Esophagus muscularis mucosa (tissue), 4 donors: Measurements from ENCODE around the gene TNFAIP2. TPM values are rescaled to one million over a fixed set of nuclear protein-coding genes. Genes with fewer than 3 reads are reported as not detected.

ENCODE experiments used
- DNase-seq: peaks from one replicate; pipeline ENCODE4 v3.0.0-alpha.2; 2017; ENCODE audit errors: extremely low spot score
- H3K27ac ChIP-seq, 4 donors: fragments of 200-600 bp; sonication (generic); replicated peaks in 1 of 4; 1 replicate in 3 of 4; 2 replicates in 1 of 4; pipeline ENCODE4 v1.5.1; 2016 to 2019; ENCODE audit warnings: mild to moderate bottlenecking in 1 of 4
- H3K27me3 ChIP-seq, 4 donors: fragments of 200-600 bp; sonication (generic); one replicate each; pipeline versions ENCODE4 v1.5.1 to v1.6.0; 2016 to 2019
- H3K36me3 ChIP-seq, 4 donors: fragments of 200-600 bp; sonication (generic); one replicate each; pipeline ENCODE4 v1.5.1; 2016 to 2019
- H3K4me1 ChIP-seq, 4 donors: fragments of 200-600 bp; sonication (generic); one replicate each; pipeline ENCODE4 v1.5.1; 2016 to 2019
- H3K4me3 ChIP-seq, 4 donors: fragments of 200-600 bp; sonication (generic); 1 replicate in 2 of 4; 2 replicates in 2 of 4; pipeline ENCODE4 v1.5.1; 2016 to 2019; ENCODE audit warnings: mild to moderate bottlenecking in 4 of 4, moderate library complexity in 1 of 4
- H3K9me3 ChIP-seq, 4 donors: fragments of 200-600 bp; sonication (generic); 1 replicate in 3 of 4; 2 replicates in 1 of 4; pipeline ENCODE4 v1.5.1; 2016 to 2019
- CTCF ChIP-seq, 3 experiments: fragments of 200-600 bp in 2 of 3; fragments of 450-650 bp in 1 of 3; sonication (generic) in 2 of 3; IDR thresholded peaks; one replicate each; pipeline ENCODE4 v1.5.1; 2017 to 2019; ENCODE audit warnings: antibody characterized with exemption in 3 of 3, mild to moderate bottlenecking in 2 of 3, moderate library complexity in 1 of 3
- EP300 ChIP-seq: sonication (generic); formaldehyde crosslinking; IDR thresholded peaks from one replicate; pipeline ENCODE4 v1.6.1; 2017; ENCODE audit warnings: antibody characterized with exemption
- POLR2A ChIP-seq: fragments of 450-650 bp; IDR thresholded peaks from one replicate; pipeline ENCODE4 v1.6.1; 2017; ENCODE audit warnings: antibody characterized with exemption, moderate library complexity, mild to moderate bottlenecking, low read depth
- POLR2AphosphoS5 ChIP-seq, 2 donors: sonication (generic); formaldehyde crosslinking; IDR thresholded peaks; one replicate each; pipeline ENCODE4 v1.6.1; 2017; ENCODE audit warnings: antibody characterized with exemption in 2 of 2
- WGBS: methylation state at CpG from one replicate; pipeline ENCODE4 v1.1.5; 2018; 5-methylcytosine and 5-hydroxymethylcytosine counted together
- intact Hi-C: fragments of 100-400 bp; cut with DNase I; formaldehyde crosslinking; loops from one replicate; pipeline ENCODE4 v1.15.1; 2023
- total RNA-seq, 4 donors: library from RNA; depleted of rRNA; stranded (reverse); fragments of >200 nt; gene quantifications; one replicate each; pipeline versions ENCODE4 v1.1.0 to v1.2.1, GENCODE V29; 2016

TNFAIP2 gene
- total RNA-seq, 4 donors from 2014 or later = 29.0 to 104 (median 74.0) TPM

GRCh38 chr14:103177376-103177775 lies 54.1 kb downstream of the TNFAIP2 start:
- intact Hi-C loops = no loop called here
- H3K27ac ChIP-seq = no peak overlapping the region
- no peak for DNase-seq
- TF ChIP-seq CTCF (IDR thresholded peaks at IDR 0.05) (no peak), POLR2A (no peak), EP300 (no peak), POLR2AphosphoS5 (IDR thresholded peaks at IDR 0.05) (no peak)
- no peaks in the 10 kb centered on the region for H3K36me3 ChIP-seq
- H3K27me3 ChIP-seq = no peaks in the 10 kb centered on the region
- H3K4me3 ChIP-seq = no peak overlapping the region
- H3K4me1 ChIP-seq = no peaks in the 10 kb centered on the region
- WGBS = 70% methylated on average over 7 of the region's 7 CpGs
- peaks cover 0 to 11% (median 4%) of the 10 kb centered on the region in 4 donors for H3K9me3 ChIP-seq

DNA sequence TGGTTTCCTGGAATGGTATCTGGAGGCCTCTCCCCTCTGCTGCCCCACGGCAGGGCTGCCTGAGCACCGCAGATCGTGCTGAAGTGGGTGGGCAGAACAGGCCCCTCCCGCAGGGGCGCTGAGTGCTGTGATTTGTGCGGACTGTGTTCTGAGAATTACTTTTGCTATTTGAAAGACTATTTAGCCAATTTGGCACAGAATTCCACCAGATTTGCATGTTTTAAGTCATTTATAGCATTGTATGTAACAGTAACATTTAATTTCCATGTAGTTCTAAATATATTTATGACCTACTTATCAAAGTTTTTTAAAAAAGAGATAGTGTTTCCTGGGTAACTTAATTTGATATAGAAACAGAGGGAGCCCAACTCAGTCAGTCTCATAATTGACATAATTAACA lies 55.3 kb downstream of the TNFAIP2 start:
- Histone ChIP-seq H3K4me3 (no peak overlapping the region), H3K27ac (no peak overlapping the region), H3K4me1 (no peaks in the 10 kb centered on the region), H3K27me3 (peaks cover 0 to 2% (median 0%) of the 10 kb centered on the region in 4 donors), H3K36me3 (no peaks in the 10 kb centered on the region), H3K9me3 (peaks cover 0 to 11% (median 4%) of the 10 kb centered on the region in 4 donors)
- intact Hi-C loops = no loop called here
- no peak for DNase-seq
- TF ChIP-seq CTCF (IDR thresholded peaks at IDR 0.05) (no peak), POLR2A (no peak), EP300 (no peak), POLR2AphosphoS5 (IDR thresholded peaks at IDR 0.05) (no peak)
- WGBS = 80% methylated on average over 6 of the region's 6 CpGs

- H3K4me3 ChIP-seq = no peak overlapping the region
- H3K36me3 ChIP-seq = no peaks in the 10 kb centered on the region
- H3K27ac ChIP-seq = no peak overlapping the region
- peaks cover 0 to 11% (median 4%) of the 10 kb centered on the region in 4 donors for H3K9me3 ChIP-seq
- intact Hi-C loops = no loop called here
- no peak for TF ChIP-seq POLR2AphosphoS5 (IDR thresholded peaks at IDR 0.05)
- no peak for DNase-seq
- no peaks in the 10 kb centered on the region for H3K4me1 ChIP-seq
- peaks cover 0 to 4% (median 0%) of the 10 kb centered on the region in 4 donors for H3K27me3 ChIP-seq
- WGBS = 62% methylated on average over 5 of the region's 5 CpGs
Measured at GRCh38 chr14:103179094-103179493, 55.8 kb downstream of the TNFAIP2 start.

DNA sequence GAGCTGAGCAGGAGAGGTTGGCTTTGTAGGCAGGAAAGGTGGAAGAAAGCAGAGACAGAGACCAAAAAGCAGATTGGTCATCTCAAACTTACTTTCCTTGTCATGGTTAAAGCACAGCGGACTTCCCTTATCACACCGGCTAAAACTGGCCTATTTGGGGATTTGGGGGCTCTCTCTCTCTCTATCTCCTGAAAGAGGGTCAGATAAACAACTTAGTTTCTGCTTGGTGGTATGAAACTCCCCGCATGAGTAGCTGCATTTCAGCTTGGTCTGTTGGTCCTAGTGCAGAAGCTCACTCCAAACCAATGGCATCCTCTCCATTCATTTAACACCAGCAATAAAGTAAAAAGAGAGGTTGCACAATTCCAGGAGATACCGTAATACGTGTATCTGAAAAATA lies 57.1 kb downstream of the TNFAIP2 start:
- no peaks in the 10 kb centered on the region for H3K36me3 ChIP-seq
- no peak overlapping the region for H3K4me3 ChIP-seq
- DNase-seq = no peak
- H3K27ac ChIP-seq = no peak overlapping the region
- 92% methylated on average over 5 of the region's 5 CpGs for WGBS
- intact Hi-C loops = no loop called here
- TF ChIP-seq POLR2AphosphoS5 (IDR thresholded peaks at IDR 0.05) (no peak), POLR2A (no peak)
- no peaks in the 10 kb centered on the region for H3K4me1 ChIP-seq
- peaks cover 0 to 4% (median 0%) of the 10 kb centered on the region in 4 donors for H3K27me3 ChIP-seq
- H3K9me3 ChIP-seq = peaks cover 0 to 5% (median 2%) of the 10 kb centered on the region in 4 donors

GRCh38 chr14:103184046-103184445 lies 60.8 kb downstream of the TNFAIP2 start:
- 83% methylated on average over 12 of the region's 12 CpGs for WGBS
- Histone ChIP-seq H3K36me3 (no peaks in the 10 kb centered on the region), H3K27ac (no peak overlapping the region), H3K9me3 (no peaks in the 10 kb centered on the region), H3K4me1 (peaks cover 2 to 17% (median 6%) of the 10 kb centered on the region in 4 donors), H3K27me3 (peaks cover 0 to 36% (median 11%) of the 10 kb centered on the region in 4 donors), H3K4me3 (no peak overlapping the region)
- intact Hi-C loops = no loop called here
- no peak for DNase-seq
- no peak for TF ChIP-seq EP300
- no peak for TF ChIP-seq POLR2AphosphoS5 (IDR thresholded peaks at IDR 0.05)
- no peak for TF ChIP-seq POLR2A
- no peak for TF ChIP-seq CTCF (IDR thresholded peaks at IDR 0.05)
